Measurements from ENCODE around the gene CFAP74.
A peak's percentile ranks its signal among the peaks of the same experiment; 100 is the strongest.

The CFAP74 gene

DNA sequence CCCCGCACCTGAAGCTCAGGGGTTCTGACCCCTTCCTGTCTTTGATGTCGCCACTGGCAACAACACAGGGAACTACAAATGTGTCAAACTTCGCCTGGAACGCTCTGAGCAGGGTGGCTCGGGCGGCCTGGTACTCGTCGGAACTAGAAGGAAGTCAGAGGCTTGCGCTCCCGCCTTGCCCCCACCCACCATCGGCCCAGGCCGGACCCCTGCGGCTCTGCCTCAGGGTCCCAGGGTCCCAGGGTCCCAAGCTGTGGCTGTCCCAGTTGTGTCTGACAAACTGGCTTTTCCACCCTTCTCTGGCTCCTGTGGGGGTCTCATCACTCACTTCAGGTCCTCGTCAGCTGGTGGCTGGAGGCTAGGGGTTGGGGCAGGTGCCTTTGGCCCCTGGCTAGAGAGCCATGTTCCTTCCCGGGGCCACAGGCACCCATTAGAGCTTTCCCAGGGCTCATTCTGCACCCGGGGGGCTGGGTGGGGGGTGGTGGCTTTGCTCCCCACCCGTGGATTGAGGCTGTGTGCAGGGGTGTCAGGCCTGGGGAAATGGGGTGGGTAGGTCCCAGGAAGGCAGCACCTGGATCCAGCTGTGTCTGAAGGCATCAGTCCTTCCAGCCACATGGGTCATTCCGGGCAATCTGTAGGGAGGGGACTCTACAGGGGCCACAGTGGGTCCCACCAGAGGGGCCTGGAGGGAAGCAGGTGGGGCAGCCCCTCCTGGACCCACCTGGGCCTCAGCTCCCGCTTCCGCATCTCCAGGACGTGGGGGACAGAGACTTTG lies 76.5 kb downstream of the CFAP74 start:
- DNase-seq (ENCODE audit: low read depth): no peak

DNA sequence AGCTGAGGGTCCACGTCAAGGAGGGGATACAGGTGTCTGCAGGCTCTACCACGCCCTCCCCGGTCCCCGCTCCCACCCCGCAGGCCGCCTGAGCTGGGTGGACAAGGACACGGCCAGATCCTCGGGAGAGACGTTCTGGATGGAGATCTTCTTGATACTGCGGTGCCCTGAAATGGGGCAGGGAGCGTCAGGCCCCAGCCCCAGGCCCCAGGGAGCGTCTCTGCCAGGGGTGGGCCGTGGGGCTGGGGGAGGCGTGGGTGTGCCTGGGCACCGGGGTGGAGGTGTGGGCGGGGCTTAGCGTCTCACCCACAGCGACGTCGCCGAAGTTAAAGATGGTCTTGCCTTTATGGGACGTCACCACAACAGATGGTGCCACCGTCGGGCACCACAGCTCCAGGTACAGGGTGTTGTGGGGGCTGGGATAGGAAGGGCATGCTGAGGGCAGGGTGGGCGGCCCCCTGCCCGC lies 77.2 kb downstream of the CFAP74 start:
- DNase-seq (ENCODE audit: low read depth): no peak

DNA sequence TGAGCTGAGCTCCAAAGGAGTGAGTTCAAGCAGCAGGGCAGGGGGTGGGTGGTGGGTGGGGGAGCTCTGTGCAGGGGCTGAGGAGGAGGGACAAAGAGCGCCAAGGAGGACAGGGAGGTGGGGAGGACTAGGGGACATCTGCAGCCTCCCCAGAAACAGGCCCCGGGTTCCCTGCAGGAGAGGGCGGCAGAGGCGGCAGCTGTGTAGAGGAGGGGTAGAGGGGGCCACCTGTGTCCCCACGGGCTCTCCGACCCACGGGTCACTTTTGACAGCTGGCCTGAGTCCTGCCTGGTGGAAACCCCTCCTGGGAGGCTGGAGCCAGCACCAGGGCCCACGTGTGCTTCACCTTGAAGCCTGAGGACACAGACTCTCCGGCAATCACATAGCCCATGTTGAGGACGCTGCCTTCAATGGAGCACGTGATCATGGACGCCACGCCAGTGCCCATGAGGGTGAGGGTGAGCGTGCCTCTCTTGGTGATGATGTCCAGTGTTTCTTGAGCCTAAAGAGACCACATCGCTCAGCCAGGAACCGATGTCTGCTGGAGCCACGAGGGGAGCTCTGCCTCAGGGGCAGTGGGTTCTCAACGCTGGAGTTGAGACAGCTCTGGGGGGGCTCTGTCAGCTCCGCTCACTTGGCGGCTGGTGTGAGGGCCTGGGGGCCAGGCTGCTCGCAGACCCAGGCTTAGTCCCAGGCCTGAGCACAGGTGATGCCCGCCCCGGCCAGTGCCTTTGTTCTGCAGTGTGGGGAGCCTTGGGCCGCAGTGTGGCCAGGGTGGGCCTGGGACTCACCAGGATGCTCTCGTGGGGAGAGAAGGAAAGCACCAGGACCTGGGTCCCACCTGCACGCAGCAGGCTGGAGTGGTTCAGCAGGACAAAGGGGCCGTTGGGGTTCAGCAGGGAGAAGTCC lies 77.9 kb downstream of the CFAP74 start:
- no peak for DNase-seq (ENCODE audit: low read depth)

DNA sequence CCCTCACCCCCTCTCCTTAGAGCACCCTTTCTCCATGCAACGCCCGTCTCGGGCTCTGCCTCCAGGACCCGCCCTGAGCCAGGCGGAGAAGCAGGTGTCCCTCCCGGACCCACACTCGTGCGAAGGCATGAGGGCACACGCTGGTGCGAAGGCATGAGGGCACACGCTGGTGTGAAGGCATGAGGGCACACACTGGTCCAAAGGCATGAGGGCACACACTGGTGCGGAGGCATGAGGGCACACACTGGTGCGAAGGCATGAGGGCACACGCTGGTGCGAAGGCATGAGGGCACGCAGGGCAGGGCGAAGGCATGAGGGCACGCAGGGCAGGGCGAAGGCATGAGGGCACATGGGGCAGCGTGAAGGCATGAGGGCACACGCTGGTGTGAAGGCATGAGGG lies 78.7 kb downstream of the CFAP74 start:
- no peak for DNase-seq (ENCODE audit: low read depth)

DNA sequence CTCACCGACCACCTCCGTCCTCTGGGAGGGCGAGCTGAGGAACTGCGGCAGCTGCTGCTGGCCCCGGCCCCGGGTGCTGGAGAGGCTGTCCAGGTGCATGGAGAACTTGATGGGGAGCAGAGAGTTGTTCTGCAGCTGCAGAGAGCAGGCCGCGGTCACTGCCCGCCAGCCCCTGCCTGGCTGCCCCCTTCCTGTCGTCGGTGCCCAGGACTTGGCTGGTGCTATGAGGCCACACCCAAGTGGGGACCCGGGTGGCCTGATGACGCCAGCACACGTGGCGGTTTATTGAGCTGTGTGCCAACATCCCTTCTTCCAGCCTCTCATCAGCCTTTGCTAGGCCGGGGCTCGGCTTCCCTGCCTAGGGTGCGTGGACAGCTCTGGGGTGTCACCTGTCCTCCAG lies 79.2 kb downstream of the CFAP74 start:
- no peak for DNase-seq (ENCODE audit: low read depth)

DNA sequence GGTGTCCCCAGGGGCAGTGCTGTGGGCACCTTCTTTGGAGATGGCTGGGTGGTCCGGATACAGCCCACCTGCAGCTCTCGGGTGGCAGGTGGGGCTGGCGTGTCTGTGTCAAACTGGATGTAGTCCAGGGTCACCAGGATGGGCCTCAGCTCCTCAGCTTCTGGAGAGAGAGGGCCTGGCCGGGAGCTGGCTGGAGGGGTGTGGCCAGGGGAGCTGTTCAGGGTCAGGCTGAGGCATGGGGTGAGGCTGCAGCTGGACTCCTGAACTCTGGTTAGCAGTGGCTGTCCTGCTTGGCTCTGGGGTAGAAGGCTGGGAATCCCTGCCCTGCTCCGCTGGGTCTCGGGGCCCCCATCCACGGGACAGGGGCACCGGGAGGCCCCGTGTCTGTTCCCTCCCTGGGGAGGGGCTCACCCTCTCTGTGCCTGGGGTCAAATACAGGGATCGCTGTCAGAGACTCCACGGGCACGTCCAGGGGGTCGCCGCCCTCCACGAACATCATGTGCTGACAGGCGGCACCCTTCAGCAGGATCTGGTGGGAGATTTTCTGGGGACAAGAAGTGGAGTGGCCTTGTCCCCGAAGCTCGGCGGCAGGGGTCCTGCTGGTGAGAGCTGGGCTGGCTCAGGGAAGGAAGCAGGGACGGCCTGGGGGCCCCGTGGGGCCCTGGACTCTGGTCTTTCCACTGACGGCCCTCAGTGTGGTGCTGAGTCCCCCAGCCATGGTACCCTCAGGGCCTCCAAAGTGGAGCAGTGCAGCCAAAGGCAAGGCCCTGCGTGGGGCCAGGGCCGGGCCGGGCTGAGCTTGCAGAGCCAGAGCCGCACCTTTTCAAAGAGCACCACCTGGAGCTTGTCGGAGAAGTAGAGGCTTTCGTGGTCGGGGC lies 80.4 kb downstream of the CFAP74 start:
- no peak for DNase-seq (ENCODE audit: low read depth)

DNA sequence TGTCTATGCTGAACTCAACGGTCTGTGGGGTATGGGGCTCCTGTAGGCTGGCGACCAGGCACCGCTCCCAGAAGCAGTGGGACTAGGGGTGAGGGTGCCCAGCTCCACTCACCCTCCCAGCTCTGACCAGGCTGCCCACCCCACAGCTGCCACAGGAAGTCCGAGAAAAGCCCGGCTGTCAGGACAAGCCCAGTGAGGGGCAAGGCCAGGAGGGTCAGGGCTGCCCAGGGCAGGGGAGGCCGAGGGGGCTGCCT lies 81.0 kb downstream of the CFAP74 start:
- DNase-seq (ENCODE audit: low read depth): no peak

DNA sequence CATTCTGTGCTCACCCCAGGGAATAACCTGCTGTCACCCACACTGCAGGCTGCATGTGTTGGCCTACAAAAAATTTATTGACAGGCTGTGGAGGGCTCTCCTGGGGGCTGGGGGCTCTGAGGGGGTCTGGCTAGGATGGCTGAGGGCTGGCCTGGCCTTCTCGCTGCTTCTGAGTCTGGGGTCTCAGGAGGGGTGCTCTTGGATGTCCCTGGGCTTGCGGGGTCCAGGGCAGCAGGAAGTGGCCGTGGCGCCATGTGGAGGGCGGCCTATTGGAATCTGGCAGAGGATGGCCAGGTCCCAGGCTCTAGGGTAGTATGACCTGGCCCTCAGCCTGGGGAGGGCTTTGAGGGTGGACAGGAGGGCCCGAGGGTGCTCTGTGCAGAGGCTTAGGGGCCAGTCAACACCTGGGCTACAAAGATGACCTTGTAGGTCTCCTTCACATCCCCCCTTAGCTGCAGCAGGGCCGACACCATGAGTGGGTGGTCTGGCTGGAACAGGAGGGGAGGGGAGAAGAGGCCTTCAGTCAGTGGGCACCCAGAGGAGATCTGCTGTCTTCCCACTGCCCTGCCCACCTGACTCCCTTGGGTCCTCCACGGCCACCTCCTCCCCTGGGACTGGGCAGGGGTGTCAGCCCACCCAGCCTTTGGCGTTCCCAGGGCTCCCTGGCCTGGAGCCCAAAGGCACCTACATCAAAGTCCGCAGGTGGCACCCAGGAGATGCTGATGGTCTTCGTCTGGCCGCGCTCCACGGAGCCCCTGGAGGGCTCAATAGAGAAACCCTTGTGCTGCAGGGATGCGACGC lies 81.5 kb downstream of the CFAP74 start:
- no peak for DNase-seq (ENCODE audit: low read depth)

DNA sequence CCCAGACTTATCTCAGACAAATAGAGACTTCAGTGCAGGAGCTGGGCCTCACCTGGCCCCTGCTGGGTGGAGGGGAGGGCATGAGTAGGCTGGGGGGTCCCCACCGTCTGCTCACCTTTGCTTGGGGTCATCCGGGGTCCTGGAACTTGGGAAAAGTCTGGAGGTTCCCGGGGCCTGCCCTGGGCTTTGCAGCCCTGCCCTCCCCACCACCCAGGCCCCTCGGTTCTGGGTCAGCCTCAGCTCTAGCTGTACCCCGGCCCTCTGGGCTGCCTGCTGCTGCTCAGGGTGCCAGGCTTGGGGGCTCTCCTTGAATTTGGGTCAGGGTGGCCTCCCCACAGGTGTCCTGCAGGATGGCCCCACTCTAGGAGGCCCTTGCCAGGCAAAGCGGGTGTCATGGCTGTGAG lies 82.1 kb downstream of the CFAP74 start:
- DNase-seq (ENCODE audit: low read depth): no peak

DNA sequence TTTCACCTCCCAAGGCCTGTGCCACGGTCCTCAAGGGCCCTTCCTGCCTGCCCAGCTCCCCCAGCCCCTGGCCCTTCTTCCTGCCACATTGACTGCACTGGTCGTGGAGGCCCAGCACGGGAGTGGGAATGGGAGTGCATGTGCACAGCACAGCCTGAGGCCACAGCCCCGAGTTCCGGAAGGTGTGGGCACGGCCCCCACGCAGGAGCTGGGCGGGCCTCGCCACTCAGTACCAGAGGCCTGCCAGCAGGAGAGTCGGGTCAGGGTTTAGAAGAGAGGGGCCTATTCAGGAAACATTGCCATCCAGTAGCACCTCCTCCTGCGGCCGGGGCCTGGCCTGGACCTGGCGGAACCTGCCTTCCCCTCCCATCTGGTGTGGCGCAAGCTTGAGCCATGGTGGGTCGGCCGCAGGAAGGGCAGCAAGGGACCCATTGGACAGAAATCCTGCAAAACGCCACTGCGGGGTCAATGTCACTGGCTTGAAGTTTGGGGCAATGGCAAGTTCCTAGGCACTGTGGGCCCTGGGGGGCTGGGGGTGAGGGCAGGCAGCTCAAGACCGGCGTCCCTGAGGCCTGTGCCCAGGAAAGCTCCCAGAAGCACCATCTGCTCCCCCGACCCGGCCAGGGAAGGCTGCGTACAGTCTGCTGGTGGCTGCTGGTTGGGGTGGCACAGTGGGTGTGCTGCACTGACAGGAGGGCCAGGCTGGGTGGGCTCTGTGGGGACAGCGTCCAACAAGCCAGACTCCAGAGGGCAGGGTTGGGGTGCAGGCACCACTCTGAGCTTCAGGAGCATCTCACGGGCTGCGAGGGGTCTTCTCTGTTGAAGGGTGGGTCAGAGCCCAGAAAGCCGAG lies 82.8 kb downstream of the CFAP74 start:
- no peak for DNase-seq (ENCODE audit: low read depth)

DNA sequence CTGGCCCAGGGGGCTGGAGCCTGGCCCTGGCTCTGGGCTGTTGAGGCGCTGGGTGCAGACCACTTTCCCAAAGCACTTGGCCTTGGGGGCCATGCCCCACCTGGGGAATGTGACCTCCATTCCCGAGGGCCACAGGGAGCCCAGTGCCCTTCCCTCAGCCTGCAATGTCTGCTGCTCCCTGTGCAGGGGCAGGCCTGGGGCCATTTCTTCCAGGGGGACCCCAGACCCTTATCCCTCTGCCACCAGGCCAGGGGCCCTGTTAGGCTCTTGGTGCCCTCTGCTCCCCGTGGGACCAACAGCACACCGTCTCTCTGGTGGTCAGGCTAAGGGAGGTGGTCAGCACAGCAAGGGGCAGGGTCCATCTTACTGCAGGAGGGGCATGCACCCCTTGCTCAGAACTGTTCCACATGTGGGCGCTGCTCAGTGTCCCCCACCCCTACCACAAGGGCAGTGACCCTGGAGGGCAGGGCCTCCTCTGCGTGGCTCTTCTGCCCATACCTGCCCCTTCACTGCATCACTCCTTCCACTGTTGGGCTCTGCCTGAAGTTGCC lies 83.5 kb downstream of the CFAP74 start:
- DNase-seq (ENCODE audit: low read depth): no peak

DNA sequence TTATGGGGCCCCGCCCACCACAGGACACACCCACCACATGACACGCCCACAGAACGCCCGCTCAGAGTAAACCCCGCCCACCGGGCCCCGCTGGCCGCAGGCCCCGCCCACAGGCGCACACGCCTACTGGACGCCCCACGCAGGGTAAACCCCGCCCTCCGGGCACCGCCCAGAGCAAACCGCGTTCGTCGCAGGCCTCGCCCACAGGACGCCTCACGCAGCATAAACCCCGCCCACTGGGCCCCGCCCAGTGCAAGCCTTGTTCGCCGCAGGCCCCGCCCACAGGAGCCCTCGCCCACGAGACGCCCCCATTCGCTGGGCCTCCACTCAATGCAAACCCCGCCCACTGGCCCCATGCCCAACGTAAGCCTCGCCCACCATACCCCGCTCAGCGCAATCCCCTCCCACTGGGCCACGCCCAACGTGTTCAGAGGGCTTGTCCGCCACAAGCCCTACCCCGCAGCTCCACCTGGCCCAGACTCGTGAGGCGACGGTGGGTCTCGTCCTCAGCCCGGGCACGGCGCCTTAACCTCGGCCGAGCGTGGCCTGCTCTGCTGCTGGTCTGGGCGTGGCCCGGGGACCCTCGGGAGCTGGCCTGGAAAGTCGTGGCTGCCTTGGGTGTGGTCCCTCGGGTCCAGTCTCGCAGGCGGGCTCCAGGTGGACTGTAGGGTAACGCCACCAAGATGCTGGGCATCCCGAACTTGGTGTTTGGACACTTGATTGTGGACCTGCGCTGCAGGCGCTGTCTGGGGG lies 84.1 kb downstream of the CFAP74 start:
- peak; percentile 99 for DNase-seq (ENCODE audit: low read depth)

DNA sequence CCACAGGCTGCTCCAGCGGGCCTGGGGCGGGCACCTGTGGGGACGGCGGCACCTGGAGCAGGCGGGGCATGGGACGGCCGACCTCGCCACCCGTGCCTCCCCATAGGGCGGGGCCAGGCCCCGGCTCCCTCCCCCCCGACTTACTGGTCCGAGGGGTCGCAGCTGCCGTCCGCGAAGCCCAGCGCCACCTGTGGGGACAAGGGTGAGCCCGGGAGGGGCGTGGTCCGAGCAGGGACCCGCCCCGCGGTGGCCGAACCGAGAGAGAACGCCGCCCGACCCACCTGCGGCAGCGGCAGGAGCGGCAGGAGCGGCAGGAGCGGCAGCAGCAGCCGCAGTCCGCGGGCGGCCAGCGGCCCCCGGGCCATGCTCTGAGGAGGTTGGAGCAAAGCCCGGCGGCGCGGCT lies 84.7 kb downstream of the CFAP74 start, which contains the start of gene TMEM52:
TSS of gene TMEM52 (minus strand) at position 379 of the 403 bp plus-strand sequence. CDS start at position 365, 14 bp downstream.
- no peak for DNase-seq (ENCODE audit: low read depth)

DNA sequence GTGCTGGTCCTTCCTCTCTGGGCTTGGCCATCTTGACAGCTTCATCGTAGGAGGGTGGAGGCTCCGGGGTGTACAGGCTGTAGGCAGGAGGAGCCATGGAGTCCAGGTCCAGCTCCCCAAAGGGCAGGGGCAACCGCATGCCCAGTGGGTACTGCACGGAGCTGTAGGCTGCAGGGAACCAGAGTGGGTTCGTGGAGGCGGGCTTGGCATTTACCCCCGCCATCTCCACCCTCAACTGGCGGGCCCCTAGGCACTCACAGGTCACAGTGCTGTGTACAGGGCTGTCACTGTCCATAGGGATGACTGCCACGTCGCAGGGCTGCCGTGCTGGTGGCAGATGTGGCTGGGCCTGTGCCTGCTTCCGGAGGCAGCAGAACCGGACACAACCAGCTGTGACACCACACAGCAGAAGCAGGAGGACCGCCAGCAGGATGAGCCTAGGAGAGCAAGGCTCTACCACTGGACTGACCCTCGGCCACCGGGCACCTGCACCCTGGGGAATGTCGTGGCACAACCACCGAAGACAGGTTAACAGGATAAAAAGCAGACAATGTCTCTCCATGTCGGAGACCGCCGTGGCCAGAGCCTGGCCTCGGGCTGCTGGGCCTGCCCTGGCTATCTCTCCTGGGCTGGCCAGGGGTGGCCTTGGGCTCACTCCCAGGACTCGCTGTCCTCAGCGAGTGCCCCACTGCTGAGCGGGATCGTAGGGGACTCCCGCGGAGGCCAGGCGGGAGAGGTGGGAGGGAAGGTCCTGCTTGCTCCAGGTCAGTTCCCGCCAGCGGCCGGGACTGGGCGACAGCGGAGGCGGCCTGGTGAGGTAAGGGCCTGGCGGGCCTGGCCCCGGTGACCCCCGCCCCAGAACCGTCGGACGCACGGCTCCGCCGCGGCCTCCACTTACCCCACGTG lies 85.3 kb downstream of the CFAP74 start:
- DNase-seq (ENCODE audit: low read depth): no peak

DNA sequence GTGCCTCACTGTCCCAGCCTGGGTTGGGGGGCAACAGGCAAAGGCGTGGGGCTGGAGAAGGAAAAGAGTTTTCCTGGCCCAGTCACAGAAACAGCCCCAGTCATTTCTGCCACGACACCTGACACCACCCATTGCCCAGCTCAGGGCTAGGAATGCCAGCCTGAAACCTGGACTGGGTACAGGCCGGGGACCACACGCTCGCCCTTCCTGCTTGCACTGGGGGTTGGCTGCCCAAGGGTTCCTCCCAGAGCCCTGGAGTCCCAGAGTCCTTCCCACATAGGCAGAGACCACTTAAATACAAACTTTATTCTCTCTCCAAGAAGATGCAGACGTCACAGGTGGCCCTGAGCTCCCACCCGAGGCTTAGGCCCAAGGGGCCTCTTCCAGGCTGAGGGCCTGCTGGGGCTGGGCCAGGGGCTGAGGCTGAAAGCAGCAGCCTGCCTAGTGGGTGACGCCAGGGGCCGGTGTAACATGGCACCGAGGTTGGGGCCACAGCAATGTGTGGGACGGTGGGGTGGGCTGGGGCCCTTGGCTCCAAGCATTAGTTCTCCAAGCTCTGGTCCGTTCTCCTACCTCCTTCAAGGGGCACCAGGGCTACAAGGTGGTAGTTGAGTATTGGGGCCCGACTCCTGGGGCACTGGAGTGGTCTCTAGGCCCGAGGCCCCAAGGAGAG lies 86.1 kb downstream of the CFAP74 start:
- no peak for DNase-seq (ENCODE audit: low read depth)

DNA sequence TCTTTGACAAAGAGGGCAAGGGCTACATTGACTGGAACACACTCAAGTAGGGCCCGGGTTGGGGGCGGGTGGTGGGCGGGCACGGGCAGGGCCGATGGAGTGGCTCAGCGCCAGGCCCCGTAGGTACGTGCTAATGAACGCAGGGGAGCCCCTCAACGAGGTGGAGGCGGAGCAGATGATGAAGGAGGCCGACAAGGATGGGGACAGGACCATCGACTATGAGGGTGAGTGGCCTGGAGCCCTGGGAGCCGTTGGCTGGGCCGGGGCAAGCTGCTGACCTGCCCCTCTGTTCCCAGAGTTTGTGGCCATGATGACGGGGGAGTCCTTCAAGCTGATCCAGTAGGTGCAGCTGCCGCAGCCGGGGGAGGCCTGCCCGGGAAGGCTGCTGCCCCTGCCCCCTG lies 86.7 kb downstream of the CFAP74 start:
- no peak for DNase-seq (ENCODE audit: low read depth)

DNA sequence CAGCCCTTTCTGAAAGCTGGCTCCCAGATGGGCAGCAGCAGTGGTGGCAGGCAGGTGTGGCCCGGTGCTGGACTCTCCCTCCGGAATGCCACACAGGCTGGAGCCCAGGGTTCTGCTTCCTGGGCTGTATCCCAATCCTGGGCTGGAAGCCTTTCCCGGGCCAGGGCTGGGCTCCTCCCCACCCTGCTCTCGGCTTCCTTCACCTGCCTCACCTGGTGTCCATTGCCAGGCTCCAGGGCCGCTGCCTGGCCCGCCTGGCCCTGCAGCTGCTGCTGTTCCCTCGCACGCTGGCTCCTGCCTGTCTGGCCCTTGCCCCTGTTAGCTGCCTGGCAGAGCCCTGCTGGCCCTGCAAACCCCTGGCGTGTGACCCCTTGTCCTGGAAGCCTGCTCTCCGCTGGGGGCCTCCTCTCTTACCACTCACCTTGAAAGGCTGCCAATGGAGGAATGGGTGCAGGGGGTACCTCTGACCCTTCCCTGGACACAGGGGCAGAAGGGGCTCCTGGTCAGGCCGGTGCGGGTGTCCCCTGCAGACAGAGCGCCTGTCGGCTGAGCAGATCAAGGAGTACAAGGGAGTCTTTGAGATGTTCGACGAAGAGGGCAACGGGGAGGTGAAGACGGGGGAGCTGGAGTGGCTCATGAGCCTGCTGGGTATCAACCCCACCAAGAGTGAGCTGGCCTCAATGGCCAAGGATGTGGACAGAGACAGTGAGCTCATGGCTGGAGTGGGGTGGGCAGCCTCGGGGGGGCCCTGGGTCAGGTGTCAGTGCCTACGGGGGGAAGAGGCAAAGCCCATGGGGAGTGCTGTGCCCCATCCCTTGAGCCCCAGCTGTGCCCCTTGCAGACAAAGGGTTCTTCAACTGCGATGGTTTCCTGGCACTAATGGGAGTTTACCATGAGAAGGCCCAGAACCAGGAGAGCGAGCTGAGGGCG lies 87.4 kb downstream of the CFAP74 start:
- DNase-seq (ENCODE audit: low read depth): no peak

All from activated T-cell treated with anti-CD3 and anti-CD28 coated beads for 48 hours (primary cell).